ENCODE results near the gene PDILT.
"Not testable (repeated sequence)": the region's sequence is repeated elsewhere in the genome, so short reads cannot be mapped to it uniquely, and the experiment has no call there.

Gene PDILT

DNA sequence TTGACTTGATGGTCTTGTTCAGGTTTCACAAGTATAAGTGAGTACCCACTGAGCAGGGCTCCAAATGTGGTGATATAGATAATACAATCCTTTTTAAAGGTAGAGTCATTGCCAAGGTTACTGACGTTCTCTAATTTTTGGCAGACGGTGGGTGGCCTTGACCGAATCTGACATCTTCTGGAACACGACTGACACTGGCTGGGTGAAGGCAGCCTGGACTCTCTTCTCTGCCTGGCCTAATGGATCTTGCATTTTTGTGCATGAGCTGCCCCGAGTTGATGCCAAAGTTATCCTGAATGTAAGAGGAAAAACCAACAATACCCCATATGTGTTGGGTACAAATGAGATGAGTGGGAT is 19.2 kb upstream of the PDILT start:
- not testable (repeated sequence) for H3K4me3 Mint-ChIP-seq; H3K27ac Mint-ChIP-seq; DNase-seq (ENCODE audit: low spot score in 2 of 2); H3K9me3 Mint-ChIP-seq; H3K4me1 Mint-ChIP-seq; H3K36me3 Mint-ChIP-seq; ATAC-seq (ENCODE audit: low read depth); H3K27me3 Mint-ChIP-seq

DNA sequence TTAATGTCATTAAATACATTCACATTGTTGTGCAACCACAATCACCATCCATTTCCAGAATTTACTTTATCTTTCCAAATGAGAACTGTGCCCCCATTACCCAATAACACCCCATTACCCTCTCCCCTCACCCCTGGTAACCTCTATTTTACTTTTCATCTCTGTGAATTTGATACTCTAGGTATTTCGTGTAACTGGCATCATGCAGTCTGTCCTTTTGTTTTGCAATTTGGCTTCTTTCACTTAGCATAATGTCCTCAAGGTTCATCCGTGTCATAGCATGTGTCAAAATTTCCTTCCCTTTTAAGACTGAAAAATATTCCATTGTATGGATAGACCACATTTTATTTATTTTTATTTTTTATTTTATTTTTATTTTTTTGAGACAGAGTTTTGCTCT is 17.2 kb upstream of the PDILT start:
- not testable (repeated sequence) for H3K36me3 Mint-ChIP-seq; H3K9me3 Mint-ChIP-seq; H3K4me1 Mint-ChIP-seq; H3K27ac Mint-ChIP-seq; DNase-seq (ENCODE audit: low spot score in 2 of 2); H3K27me3 Mint-ChIP-seq; H3K4me3 Mint-ChIP-seq; ATAC-seq (ENCODE audit: low read depth)

DNA sequence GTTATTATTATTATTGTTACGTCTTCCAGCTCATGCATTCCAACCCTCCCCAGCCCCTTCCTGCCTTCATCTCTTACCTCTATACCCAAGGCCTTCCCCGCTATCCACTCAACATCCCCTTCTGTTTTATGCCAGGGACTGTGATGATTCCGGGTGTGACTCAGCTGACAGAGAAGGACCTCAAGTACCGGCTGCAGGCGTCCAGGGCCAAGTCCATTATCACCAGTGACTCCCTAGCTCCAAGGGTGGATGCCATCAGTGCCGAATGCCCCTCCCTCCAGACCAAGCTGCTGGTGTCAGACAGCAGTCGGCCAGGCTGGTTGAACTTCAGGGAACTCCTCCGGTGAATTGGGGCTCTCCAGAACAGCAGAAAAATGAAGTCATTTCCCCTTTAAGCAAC is 14.6 kb upstream of the PDILT start:
- peaks cover 10% of the 10 kb centered on the region for H3K27me3 Mint-ChIP-seq
- not testable (repeated sequence) for H3K9me3 Mint-ChIP-seq; H3K27ac Mint-ChIP-seq; H3K4me3 Mint-ChIP-seq; H3K4me1 Mint-ChIP-seq; DNase-seq (ENCODE audit: low spot score in 2 of 2); H3K36me3 Mint-ChIP-seq; ATAC-seq (ENCODE audit: low read depth)

DNA sequence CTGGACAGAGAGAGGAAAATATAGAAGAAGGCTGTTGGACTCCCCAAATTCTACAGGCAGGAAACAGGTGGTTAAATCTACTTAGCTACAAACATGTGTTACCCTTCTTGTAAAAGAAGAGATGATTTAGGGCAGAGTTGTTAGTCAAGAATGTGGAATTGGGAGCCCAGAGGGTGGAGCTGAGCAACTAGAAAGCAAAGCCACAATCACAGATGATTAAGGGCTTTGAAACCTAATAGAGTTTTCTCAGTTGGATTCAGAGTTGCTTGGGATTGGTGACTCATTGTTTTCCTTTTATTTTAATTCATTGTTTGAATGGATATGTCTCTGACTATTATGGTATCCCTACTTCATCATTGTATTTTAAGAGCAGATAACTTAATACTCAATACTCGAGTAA is 11.0 kb upstream of the PDILT start:
- H3K4me3 Mint-ChIP-seq: no peak overlapping the region
- no peak overlapping the region for H3K27ac Mint-ChIP-seq
- ATAC-seq (ENCODE audit: low read depth) (no peak), DNase-seq (ENCODE audit: low spot score in 2 of 2) (no peak)
- peaks cover 7% of the 10 kb centered on the region for H3K27me3 Mint-ChIP-seq
- peaks cover 1% of the 10 kb centered on the region for H3K9me3 Mint-ChIP-seq
- H3K36me3 Mint-ChIP-seq: no peaks in the 10 kb centered on the region
- no peaks in the 10 kb centered on the region for H3K4me1 Mint-ChIP-seq

DNA sequence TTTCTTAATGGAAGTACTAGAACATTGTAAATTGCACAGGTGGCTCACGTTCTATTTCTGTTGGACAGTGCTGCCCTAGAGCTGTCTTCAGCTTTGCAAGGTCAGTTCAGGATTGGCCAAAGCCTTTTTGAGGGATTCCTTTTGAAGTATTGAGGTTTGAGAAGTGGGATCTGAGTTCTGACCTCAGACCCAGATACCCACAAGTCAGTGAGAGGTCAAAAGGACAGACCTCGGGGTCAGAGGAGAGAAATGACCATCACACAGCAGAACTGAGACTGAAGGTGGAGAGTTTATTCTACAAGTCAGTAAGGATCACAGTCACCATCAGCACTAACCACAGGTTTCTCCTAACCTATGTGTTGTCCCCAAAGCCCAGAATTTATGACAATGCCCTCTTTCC is 6.5 kb upstream of the PDILT start:
- no peaks in the 10 kb centered on the region for H3K36me3 Mint-ChIP-seq
- H3K4me1 Mint-ChIP-seq: peaks cover 6% of the 10 kb centered on the region
- no peaks in the 10 kb centered on the region for H3K9me3 Mint-ChIP-seq
- H3K27me3 Mint-ChIP-seq: peaks cover 7% of the 10 kb centered on the region
- no peak overlapping the region for H3K4me3 Mint-ChIP-seq
- no peak for DNase-seq (ENCODE audit: low spot score in 2 of 2)
- no peak overlapping the region for H3K27ac Mint-ChIP-seq
- ATAC-seq (ENCODE audit: low read depth): no peak

DNA sequence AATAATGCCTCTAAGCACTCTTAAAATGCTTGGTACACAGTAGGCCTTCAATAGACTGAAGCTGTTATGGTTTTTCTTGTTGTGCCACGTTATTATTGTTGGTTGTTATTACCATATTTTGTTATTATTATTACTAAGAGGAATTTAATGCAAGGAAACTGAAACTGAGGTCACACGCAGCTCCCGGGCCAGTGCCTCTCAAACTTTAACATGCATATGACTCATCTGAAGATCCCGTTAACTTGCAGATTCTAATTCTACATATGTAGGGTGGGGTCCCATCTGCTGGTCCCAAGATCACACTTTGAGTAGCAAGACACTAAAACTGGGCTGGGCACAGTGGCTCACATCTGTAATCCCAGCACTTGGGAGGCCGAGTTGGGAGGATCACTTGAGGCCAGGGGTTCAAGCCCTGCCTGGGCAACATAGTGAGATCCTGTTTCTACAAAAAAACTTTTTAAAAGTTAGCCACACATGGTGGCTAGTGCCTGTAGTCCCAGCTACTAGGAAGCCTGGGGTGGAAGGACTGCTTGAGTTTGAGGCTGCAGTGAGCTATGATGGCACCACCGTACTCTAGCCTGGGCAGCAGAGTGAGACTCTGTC is 5.7 kb upstream of the PDILT start:
- H3K9me3 Mint-ChIP-seq: no peaks in the 10 kb centered on the region

DNA sequence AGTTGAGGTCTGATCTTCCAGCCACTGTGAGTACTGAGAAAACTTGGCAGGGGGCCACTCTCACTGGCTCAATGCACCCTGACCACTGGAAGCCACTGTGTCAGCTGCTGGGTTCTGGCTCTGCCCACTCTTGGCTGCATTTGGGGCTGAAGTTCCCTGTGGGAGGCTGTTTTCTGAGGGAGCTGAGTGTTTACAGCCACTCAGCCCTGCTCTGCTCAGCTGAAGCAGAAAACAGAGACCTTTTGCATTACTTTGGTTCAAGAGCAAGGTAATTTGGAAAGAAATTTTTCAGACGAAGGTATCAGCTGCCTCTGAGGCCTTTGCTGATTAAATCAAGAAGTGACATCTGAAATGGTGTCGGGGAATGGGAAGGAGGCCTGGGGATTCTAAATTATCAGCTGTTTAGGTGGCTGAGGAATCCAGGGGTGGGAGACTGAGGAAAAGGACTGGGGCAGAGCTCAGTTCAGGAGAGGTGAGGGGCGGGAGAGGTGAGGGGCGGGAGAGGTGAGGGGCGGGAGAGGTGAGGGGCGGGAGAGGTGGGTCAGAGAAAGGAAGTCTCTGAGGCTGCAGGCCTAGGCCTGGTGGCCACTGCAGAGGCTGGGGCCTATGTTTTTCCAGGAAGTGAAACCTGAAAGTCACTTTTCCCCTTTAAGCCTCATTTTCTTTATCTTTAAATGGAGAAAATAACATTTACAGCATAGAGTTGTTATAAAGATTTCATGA is 5.0 kb upstream of the PDILT start, which contains the start of gene ACSM5:
ACSM5 (plus strand) TSS at position 137 of the 723 bp plus-strand sequence. CDS start 1,951 bp downstream, outside the sequence.
- Mint-ChIP-seq H3K4me3 (peak within 1 kb of the TSS; percentile 66), H3K4me1 (peaks cover 6% of the 10 kb centered on the region), H3K36me3 (no peaks in the 10 kb centered on the region), H3K27me3 (peaks cover 3% of the 10 kb centered on the region), H3K27ac (peak within 1 kb of the TSS; percentile 90), H3K9me3 (no peaks in the 10 kb centered on the region)
- DNase-seq (ENCODE audit: low spot score in 2 of 2) (no peak), ATAC-seq (ENCODE audit: low read depth) (peak; percentile 59)

More for the DNA sequence above, 5.7 kb upstream of the PDILT start:
- Mint-ChIP-seq H3K4me1 (peaks cover 6% of the 10 kb centered on the region), H3K27ac (peak overlapping the region; percentile 90), H3K4me3 (no peak overlapping the region), H3K27me3 (peaks cover 5% of the 10 kb centered on the region), H3K36me3 (no peaks in the 10 kb centered on the region)
- ATAC-seq (ENCODE audit: low read depth): peak; percentile 72
- DNase-seq (ENCODE audit: low spot score in 2 of 2): no peak

- Mint-ChIP-seq H3K4me3 (no peak overlapping the region), H3K27me3 (peaks cover 4% of the 10 kb centered on the region), H3K27ac (no peak overlapping the region), H3K4me1 (no peaks in the 10 kb centered on the region), H3K36me3 (no peaks in the 10 kb centered on the region), H3K9me3 (no peaks in the 10 kb centered on the region)
- DNase-seq (ENCODE audit: low spot score in 2 of 2): no peak
- ATAC-seq (ENCODE audit: low read depth): no peak
Measured at GRCh38 chr16:20402651-20403050, 1.9 kb downstream of the PDILT start.

- H3K27me3 Mint-ChIP-seq: peaks cover 4% of the 10 kb centered on the region
- DNase-seq (ENCODE audit: low spot score in 2 of 2) (no peak), ATAC-seq (ENCODE audit: low read depth) (no peak)
- no peaks in the 10 kb centered on the region for H3K36me3 Mint-ChIP-seq
- no peak overlapping the region for H3K27ac Mint-ChIP-seq
- no peaks in the 10 kb centered on the region for H3K9me3 Mint-ChIP-seq
- H3K4me3 Mint-ChIP-seq: no peak overlapping the region
- H3K4me1 Mint-ChIP-seq: no peaks in the 10 kb centered on the region
Measured at GRCh38 chr16:20401475-20402016, 3.0 kb downstream of the PDILT start.

DNA sequence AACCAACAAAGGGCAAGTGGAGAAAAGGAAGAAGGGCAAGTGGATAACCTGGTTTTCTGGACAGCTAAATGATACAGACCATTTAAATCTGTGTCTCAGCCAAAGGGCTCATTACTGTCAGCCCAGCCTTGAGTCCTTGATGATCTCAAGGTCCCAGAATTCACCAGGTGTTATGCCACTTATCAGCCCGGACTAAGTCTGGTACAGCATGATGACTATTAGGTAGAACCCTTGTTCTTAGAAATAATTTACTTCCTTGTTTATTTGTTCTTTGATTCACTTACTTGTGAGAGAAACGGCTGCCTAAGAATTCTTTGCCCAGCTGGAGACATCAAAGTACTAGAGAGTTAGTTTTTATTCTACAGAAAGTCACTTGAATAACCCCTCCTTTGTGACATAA is 3.5 kb downstream of the PDILT start:
- DNase-seq (ENCODE audit: low spot score in 2 of 2) (no peak), ATAC-seq (ENCODE audit: low read depth) (no peak)
- Mint-ChIP-seq H3K9me3 (no peaks in the 10 kb centered on the region), H3K27ac (no peak overlapping the region), H3K4me3 (no peak overlapping the region), H3K36me3 (no peaks in the 10 kb centered on the region), H3K27me3 (peaks cover 4% of the 10 kb centered on the region), H3K4me1 (no peaks in the 10 kb centered on the region)

GRCh38 chr16:20399185-20399584 is 5.4 kb downstream of the PDILT start:
- H3K36me3 Mint-ChIP-seq: no peaks in the 10 kb centered on the region
- ATAC-seq (ENCODE audit: low read depth): no peak
- peaks cover 4% of the 10 kb centered on the region for H3K27me3 Mint-ChIP-seq
- H3K9me3 Mint-ChIP-seq: no peaks in the 10 kb centered on the region
- H3K27ac Mint-ChIP-seq: no peak overlapping the region
- H3K4me1 Mint-ChIP-seq: no peaks in the 10 kb centered on the region
- DNase-seq (ENCODE audit: low spot score in 2 of 2): no peak
- no peak overlapping the region for H3K4me3 Mint-ChIP-seq

- Mint-ChIP-seq H3K27ac (no peak overlapping the region), H3K4me1 (no peaks in the 10 kb centered on the region), H3K4me3 (no peak overlapping the region), H3K9me3 (no peaks in the 10 kb centered on the region), H3K27me3 (peaks cover 1% of the 10 kb centered on the region), H3K36me3 (no peaks in the 10 kb centered on the region)
- DNase-seq (ENCODE audit: low spot score in 2 of 2): no peak
- no peak for ATAC-seq (ENCODE audit: low read depth)
Measured at GRCh38 chr16:20398603-20399002, 5.9 kb downstream of the PDILT start.

DNA sequence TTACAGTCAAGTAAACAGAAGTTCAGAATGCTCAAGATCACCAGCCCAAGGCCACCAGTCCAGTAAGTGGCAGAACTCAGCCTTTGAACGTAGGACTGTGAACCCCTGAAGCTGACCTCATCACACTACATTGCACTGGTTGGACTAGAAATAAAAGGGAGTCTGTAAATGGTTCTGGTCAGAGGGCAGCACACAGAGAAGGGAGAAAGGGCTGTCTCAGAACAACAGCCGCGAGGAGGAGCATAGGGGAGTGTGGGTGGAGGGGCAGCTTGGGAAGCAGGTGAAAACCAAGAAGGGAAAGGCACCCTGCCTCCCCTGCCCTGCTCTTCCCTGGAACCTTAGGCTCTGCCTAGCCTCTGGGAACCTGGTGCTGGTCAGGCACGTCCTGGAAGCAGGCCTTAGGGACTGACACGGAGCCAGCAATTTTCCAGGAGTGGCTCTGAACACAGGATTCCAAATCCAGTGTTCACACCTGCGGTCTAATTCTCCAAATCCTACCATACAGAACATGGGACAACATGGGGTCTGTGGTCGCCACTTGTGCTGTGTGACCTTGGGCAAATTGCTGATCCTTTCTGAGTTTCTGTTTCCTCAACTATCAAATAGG is 7.0 kb downstream of the PDILT start:
- H3K4me3 Mint-ChIP-seq: no peak overlapping the region
- H3K36me3 Mint-ChIP-seq: no peaks in the 10 kb centered on the region
- H3K27me3 Mint-ChIP-seq: peaks cover 1% of the 10 kb centered on the region
- DNase-seq (ENCODE audit: low spot score in 2 of 2) (no peak), ATAC-seq (ENCODE audit: low read depth) (no peak)
- H3K4me1 Mint-ChIP-seq: no peaks in the 10 kb centered on the region
- H3K9me3 Mint-ChIP-seq: no peaks in the 10 kb centered on the region
- no peak overlapping the region for H3K27ac Mint-ChIP-seq

DNA sequence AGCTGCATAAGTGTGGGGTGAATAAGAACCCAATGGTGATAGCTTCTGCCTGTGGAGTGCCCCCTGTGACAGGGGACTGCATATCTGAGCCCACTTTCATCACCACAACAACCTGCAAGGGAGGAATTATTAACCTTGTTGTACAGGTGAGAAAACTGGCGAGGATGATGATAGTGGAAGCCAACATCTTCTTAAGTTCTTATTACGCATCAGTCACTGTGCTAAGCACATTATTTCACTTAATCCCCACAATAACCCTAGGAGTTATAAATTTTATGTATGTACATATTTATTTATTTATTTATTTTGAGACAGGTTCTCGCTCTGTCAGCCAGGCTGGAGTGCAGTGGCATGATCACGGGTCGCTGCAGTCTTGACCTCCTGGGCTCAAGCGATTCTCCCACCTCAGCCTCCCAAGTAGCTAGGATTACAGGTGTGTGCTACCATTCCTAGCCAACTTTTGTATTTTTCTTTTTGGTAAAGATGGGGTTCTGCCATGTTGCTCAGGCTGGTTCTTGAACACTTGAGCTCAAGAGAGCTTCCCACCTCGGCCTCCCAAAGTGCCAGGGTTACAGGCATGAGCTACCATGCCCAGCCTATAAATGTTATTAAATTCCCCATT is 7.6 kb downstream of the PDILT start:
- H3K4me1 Mint-ChIP-seq: no peaks in the 10 kb centered on the region
- H3K4me3 Mint-ChIP-seq: no peak overlapping the region
- DNase-seq (ENCODE audit: low spot score in 2 of 2): no peak

More for the DNA sequence above, 7.6 kb downstream of the PDILT start:
- no peak for ATAC-seq (ENCODE audit: low read depth)
- peaks cover under 1% of the 10 kb centered on the region for H3K27me3 Mint-ChIP-seq
- no peaks in the 10 kb centered on the region for H3K36me3 Mint-ChIP-seq
- no peaks in the 10 kb centered on the region for H3K9me3 Mint-ChIP-seq
- H3K27ac Mint-ChIP-seq: no peak overlapping the region

Data from memory B cell (primary cell).